ENCODE data around the gene CABLES1.
"Not testable (repeated sequence)": the region's sequence is repeated elsewhere in the genome, so short reads cannot be mapped to it uniquely, and the experiment has no call there.

The CABLES1 gene

DNA sequence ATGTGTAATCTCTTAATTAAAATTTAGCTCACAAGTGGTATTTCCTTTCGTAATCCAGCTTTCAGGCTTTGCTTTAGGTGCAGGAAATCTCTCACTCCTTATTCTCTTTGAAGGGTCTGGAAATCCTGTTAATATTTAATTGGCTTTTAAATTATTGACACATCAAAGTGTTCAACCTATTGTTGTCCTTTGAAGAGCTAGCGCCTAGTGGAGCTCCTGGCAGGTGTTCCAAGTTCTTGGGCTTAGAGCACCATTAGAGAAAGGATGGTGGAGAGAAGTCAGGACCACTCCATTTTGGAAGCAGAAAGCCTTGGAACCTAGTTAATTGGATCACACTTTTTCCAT lies 92.4 kb downstream of the CABLES1 start:
- no peak for DNase-seq

DNA sequence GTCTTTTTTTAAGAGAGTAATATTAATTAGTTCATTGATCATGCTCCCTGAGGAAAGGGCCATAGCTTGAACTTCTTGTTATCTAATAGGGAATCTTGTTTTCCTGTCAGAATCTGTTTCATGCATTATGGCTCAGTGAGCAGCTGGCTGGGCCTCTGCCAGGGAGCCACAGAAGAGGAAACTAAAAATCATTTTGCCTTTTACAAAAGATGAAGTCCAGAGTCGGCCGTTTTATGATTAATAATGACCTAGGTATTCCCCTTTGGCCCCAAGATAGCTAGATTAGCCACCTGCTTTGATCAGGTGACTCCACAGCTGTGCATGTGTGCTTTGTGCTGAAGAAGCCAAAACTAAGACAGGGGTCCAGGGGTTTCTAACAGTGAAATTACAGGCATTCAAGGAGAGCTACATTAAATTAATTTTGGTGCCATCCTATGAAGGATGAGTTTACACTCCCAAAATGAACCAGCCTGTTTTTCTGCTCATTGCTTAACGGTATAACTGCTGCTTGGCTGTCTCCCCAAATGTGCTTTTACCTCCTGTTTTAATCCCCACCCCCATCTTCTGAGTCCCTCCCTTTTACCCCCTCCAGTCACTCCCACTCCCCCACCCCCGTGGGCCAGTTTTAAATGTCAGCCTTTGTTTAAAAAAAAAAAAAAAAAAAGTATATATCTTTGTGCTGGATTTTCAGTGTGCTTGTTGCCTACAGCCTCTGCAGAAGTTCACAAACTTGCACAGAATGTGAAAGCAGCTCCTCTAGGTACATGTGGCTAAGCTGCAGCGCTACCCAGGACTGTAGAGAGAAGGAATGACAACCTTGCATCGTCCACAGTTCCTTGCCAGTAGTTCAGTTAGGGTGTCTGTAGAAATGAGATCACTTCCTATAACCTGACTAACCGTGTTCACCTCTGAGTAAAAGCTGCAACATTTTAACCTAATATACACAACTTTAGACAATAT lies 93.1 kb downstream of the CABLES1 start:
- no peak for DNase-seq

DNA sequence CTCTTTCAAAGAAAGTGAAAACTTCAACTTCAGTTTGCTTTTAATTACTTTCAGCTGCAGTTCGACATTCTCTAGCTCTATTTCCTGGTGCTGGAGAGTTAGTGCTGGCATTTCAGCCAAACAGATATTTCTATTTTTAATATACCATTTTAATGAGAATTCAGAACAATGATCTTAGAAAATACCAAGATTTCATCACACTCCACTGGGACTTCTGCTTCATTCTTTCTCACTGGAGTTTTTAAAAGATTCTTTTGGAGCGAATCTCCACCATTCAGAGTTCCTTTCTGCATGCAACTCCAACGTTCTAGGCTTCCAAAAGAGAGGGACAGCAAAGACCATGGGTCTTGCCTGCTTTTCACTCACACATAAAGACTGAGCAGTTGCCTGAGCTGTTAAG lies 94.2 kb downstream of the CABLES1 start:
- no peak for DNase-seq

DNA sequence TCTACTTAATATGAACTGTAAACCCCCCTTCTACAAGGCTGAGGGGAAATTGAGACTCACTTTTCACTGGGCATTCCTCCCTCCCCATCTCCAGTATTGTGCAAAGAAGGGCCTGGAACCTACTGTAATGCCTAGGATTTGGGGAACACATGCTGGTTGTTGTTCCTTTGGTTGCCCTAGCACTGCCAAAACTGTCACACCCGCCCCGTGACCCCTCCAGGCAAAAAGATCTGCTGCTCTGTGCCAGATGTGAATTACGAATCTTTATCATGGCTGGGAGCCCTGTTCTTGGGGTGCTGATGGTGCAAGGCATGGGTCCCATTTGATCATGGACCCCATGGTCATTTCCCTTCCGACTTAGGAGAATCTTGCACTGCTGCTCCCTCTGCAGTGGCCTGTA lies 95.4 kb downstream of the CABLES1 start:
- no peak for DNase-seq

DNA sequence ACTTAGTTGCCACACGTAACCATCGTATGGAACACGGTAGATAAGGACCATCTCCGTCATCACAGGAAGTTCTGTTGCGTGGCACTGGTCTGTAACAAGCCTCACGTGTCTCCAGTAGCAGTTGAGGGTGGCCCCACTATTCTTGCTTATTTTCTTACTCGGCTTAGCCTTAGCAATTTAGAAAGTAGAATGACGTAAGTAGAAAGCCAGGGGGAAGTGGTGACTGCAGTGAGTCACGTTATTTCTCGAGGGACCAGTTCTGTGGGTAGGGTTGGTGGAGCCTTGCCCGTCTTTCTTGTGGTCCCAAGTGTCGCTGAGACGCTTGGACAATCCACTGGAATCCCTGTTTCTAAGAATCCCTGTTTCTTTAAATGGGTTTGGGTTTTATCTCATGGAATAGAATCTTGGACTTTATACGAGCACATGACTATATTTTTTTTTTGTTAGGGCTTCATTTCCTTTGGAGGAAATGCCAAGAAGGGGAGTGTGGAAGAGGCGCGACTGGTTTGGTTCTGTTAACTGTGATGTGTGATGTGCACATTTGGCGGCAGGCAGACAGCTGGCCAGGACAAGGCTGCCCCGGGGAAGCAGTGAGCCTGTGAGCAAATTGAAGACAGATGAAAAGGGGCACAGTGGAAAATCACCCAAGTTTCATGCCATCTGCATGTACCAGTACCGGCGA lies 96.2 kb downstream of the CABLES1 start:
- peak; percentile 84 for DNase-seq

DNA sequence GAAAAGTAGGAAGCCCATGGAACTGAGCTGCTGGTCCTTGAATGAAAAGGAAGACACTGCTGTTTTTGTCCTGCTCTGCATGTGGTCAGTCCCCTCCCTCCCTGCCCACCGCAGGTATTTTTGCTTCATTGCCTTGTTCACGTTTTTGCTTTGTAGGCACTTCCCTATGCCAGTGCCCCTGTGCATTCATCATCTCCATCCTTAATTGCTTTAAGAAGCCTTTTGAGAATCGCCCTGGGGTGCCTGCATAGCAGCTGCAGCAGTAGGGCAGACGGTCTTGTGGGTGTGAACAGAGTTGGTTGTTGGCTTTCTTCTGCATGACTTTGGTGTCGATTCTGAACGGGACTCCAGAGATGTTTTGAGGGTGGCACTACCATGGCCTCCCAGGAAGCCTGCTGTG lies 97.0 kb downstream of the CABLES1 start:
- DNase-seq = peak; percentile 4

DNA sequence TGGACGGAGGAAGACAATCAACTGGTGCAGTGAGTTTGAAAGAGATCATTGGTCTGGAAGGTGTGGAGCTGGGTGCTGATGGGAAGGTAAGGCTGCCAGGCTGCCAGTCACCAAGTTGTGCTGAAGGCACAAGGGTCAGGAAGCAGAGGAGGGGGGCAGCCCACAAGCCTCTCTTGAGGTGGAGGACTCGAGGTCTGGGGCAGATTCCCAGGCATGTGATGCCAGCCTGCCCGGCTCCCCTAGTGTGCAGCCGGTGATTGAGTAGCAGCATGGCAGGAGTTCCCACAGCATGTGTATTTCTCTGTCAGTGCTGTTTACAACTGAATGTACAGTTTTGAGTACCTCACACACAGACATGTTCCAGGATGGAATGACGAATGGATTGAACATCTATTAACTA lies 99.3 kb downstream of the CABLES1 start:
- no peak for DNase-seq

DNA sequence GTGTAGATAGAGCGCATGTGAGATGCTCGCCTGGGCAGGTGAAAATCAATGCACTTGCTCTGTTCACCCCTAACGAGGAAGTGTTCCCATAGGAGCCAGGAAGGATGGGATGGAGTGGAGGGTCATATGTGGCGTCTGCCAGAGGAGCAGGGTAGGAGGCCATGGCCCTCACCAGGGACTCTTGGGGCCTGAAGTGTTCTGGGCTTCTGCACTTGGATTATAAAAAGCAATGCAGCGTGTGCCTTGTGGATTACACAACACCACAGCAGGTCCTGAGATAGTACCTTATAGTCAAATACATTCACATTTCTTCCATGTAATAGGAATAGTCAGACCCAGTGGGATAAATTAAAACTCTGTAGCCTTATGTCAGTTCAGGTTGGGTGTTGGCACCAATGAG lies 100.1 kb downstream of the CABLES1 start:
- no peak for DNase-seq

DNA sequence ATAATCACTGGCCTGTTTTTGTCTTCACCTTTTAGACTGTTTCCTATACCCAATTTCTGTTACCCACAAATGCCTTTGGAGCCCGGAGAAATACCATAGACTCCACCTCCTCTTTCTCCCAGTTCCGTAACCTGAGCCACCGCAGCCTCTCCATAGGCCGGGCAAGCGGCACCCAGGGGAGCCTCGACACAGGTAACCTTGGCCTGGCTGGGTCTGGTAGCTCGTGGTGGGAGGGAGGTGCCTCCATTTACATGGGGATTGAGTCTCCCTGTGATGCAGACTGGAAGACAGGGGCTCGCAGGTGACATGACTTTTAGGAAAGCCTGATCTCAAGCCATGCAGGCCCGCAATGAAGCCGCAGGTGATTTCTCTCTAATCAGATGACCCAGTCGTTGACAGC lies 100.6 kb downstream of the CABLES1 start:
- no peak for DNase-seq

DNA sequence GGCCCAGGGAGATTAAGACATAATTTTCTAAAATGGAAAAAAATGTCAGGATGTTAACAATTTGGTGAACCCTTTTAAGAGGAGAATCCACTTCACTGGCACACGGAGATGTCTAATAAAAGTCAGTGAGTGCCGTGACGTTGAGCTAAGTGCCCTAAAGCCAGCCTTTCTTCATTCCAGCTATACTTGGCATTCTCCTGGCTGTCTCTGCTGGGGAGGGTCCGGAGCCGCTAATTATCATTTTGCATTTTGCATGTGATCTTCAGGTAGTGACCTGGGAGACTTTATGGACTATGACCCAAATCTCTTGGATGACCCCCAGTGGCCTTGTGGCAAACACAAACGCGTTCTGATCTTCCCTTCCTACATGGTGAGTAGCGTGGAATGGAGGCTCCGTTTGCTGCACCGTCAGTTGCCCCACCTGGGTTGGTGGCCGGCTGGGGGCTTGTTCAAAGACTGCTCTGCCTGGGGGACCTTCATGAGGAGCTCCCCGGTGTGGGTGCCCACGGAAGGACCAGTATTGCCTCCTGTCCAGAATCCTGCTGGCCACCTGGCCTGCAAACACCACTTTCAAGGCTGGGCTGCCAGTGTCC lies 101.7 kb downstream of the CABLES1 start:
- no peak for DNase-seq

DNA sequence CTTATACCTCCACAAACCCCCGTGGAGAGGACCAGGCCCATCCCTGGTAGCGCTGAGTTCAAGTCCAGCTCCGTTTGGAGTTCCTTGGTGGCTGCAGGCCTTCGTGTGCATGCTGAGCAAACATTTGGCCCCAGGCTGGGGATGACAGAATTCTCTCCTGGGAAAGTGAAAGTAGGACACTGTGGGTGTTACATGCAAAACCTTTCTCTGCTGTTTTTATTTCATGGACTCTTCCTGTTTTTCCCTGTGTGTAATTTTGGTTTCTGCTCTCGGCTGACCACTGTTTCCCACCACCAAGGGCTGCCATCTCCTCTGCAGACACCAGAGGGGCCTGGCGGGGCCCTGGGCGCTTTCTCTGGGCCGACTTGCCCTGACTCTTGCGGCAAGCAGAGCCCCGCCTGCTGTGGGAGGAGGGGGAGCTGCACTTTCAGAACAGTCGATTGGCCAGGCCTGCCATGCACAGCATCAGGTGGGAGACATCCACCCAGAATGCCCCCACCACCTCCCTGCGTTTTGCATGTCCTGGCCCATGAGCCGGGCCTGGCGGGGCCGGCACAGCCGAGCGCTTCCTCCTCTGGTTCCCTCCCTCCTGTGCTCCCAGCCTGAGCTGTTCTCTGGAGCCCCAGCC lies 102.4 kb downstream of the CABLES1 start:
- peak; percentile 26 for DNase-seq

DNA sequence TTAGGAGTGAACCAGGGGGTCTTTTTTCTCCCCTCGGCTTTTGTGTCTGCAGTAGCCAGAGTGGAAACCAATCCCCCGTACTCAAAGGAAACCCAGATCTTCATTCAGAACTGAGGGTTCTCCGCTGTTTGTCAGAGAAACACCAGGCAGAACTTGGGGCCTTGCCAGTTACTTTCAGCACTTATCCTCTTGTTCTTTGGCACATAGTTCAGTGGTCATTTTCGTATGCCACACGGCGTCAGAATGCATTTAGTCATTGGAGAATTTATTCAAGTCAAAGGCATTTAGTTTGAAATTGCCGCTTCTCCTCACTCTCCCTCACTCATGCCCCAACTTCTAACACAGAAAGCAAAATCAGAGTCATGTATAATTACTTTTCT lies 102.9 kb downstream of the CABLES1 start:
- no peak for DNase-seq

DNA sequence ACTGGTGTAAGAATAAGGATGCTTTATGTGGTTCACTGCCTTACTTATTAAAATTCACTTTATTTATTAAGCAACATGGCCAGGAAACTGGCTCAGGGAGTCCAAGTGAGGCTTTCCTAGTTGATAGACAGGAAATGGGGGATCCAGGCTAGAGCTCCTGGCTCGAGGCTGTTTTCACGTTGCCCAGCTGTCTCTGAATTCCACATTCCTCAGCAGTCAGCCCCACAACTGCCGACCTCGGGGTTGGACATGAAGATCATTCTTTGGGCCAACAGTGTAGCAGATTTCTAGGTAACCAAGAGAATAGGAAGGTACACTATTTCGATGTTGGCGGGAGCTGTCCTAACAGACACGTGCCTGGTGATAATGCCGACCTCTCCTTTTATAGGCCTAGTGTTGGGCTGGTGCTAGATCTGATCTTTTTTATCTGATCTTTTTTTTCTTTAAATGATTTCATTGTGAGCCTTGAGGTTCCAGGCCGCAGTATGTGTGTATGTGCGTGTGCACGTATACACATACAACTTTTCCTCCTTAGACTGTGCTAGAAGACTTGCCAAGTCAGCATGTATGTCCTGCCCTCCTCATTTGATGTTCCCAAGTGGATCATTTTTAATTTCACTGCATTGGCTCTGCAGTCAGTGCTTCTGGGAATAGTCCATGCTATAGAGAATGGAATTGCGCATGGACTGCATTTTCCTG lies 103.5 kb downstream of the CABLES1 start:
- no peak for DNase-seq

DNA sequence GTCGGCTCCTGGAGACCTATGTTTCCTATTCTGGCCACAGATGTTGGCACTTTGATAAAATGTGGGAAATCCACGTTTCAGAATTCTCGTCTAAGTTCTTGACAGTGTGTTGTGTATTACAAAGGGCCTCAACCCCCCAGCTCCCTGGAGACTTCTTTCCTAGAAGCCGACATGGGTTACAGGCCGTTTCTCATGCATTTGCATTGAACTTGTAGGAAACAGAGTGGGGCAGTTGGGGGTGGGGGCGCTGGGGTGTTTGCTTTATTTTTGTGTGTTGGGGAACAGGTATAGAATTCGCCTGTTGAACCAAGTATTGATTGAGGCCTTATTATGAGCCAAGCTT lies 104.0 kb downstream of the CABLES1 start:
- DNase-seq = no peak

DNA sequence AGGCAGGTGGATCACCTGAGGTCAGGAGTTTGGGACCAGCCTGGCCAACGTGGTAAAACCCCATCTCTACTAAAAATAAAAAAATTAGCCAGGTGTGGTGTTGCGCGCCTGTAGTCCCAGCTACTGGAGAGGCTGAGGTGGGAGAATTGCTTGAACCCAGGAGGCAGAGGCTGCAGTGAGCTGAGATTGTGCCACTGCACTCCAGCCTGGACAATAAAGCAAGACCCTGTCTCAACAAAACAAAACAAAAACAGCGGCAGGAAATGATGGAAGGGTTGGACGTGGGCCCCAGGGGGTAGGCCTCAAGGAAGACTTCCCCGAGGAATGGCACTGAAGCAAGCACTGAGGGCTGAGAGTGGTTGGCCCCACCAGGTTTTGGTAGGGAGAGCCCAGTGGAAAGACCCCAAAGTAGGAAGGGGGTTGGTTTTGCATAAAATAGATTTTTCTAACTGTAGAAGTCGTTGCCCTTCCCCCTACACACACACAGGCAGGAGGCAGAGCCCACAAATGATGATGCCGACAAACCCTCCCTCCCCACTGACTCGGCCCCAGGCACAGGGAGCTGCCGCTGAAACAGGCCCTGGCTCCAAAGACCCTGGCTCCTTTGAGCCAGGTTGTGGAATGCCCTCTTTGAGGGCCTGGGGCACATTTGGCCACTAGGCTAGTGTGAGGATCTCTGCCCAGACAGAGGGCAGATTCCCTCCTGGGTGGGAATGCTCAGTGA lies 104.8 kb downstream of the CABLES1 start:
- DNase-seq = no peak

DNA sequence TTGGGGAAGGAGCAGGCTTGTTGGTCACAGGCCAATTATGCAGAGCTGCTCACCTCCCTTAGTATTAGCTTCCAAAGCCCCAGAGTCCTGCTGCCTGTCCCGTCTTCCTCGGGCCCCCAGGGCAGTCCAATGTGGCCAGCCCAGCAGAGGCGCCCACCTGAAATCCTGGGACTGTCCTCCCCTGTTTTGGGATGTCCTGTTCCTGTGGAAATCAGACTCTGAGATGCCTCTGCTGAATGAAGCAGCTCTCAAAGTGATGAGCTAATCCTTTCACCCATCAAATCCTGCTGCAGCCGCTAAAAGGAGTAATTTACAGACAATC lies 105.3 kb downstream of the CABLES1 start:
- no peak for DNase-seq

DNA sequence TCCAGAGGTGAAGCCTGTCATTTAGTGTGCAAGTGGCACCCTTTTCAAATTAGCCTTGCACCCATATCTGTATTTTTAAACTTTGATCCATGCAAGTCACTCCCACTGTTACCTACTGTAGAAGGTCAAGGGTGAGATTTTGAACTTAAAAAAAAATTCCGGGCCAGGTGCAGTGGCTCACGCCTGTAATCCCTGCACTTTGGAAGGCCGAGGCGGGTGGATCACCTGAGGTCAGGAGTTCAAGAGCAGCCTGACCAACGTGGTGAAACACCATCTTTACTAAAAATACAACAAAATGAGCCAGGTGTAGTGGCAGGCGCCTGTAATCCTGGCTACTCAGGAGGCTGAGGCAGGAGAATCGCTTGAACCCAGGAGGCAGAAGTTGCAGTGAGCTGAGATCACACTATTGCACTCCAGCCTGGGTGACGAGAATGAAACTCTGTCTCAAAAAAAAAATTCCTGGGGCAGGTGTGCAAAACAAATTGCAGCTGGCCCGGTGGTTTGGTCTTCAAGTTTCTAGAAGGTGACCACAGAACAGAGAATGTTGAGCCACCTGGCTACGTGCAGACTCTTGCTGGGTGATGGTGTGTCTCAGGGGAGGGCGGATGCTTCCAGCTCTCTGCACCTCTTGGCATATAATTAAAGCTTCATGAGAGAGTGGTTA lies 106.7 kb downstream of the CABLES1 start:
- DNase-seq = not testable (repeated sequence)

DNA sequence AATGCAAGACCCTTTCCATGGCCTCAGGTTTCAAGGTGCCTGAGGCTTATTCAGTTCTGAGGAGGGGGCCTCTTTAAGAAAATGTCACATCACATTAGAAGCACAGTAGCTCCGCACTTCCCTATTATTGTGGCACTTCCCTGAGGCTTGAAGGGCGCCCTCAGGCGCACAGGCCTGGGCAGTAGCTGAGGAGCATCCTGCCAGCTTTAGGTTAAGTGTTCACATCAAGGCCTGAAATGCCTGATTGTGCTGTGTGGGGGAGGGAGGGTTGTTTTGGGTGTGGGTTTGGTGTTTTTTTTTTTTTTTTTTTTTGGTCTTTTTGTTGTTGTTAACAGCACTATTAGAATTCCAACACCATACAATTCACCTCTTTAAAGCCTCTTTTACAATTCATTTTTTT lies 107.9 kb downstream of the CABLES1 start:
- no peak for DNase-seq

DNA sequence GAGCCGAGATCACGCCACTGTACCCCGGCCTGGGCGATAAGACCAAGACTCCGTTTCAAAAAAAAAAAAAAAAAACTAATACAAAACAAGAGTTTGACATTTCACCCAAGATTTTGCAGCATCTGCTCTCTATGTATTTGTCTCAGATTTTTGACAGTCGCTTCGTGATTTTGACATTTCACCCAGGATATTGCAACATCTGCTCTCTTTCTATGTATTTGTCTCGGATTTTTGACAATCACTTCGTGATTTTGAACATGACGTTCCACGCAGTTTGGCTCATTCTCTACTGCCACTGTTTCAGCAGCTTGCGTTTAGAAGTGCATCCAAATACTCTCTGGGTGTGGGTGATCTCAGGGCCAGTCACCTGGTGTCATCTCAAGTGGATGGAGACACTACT lies 108.5 kb downstream of the CABLES1 start:
- no peak for DNase-seq

DNA sequence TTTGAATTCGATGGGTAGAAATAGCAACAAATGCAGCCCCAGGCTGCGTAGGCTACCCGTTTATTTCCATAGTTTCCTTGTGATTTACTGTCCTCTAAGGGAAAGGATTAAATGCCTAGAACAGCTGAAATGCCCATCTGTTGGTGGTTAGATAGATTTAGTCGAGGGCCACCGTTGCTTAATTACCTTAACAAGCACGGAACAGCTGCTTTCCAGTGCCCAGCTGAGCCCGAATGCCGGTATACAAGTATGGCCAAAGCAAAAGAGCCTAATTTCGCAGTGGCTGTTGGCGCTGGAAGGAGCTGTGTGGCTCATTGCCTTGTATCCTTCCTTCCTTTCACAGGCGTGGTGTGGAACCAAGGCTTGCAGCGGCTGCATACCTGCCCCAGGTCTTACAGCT lies 109.1 kb downstream of the CABLES1 start:
- no peak for DNase-seq

DNA sequence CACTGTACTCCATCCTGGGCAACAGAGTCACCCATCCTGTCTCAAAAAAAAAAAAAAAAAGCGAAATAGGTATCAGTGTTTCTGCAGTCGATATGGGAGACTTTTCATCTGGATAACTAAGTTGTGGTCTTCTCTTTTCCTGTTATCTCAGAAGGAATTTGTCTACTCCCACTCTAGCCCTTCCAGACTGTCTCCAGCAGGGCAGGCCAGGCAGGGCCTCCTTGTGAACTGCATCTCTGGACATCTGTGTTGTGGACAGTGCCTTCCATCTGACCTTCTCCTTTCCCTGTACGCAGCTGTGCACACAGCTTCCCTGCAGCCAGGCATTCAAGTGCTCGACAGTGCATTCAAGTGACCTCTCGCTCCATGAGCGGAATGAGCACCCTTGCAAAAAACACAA lies 110.2 kb downstream of the CABLES1 start:
- DNase-seq = no peak

DNA sequence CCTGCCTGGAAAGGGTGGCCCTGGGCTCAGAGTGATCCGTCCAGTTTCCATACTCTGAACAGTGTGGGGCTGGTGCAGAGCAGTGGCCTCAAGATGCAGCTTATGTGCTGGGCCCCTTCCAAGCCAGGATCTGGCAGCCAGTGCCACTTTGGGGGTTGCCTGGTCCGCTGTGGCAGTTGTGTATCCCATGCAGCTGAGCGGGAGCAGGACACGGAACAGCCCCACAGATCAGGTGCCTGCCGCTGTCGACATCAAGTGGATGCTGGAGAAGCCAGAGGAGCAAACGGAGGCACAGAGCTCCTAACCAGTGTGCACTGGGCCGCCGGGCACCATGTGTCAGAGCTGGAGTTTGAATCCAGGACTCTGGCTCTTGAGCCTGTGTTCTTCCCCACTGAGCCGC lies 112.0 kb downstream of the CABLES1 start:
- no peak for DNase-seq
